ENCODE data around the gene SNAPC3. TPM values are rescaled to one million over a fixed set of nuclear protein-coding genes. Genes with fewer than 3 reads are reported as not detected.

Gene SNAPC3
- total RNA-seq, 1 donor, result 43.3 TPM

GRCh38 chr9:15485836-15486666 is 63.4 kb downstream of the SNAPC3 start:
- peak; percentile 59 for TF ChIP-seq CTCF (IDR thresholded peaks at IDR 0.05; ENCODE audit: insufficient read depth, low read length)

GRCh38 chr9:15491950-15492349 is 69.3 kb downstream of the SNAPC3 start:
- TF ChIP-seq CTCF (IDR thresholded peaks at IDR 0.05; ENCODE audit: insufficient read depth, low read length), result no peak
- no peak overlapping the region for H3K4me3 ChIP-seq (ENCODE audit: low read depth, low read length)
- DNase-seq (ENCODE audit: low read depth), result no peak

More at GRCh38 chr9:15485836-15486666, 63.4 kb downstream of the SNAPC3 start:
- no peak overlapping the region for H3K4me3 ChIP-seq (ENCODE audit: low read depth, low read length)
- peak; percentile 45 for DNase-seq (ENCODE audit: low read depth)

- no peak overlapping the region for H3K4me3 ChIP-seq (ENCODE audit: low read depth, low read length)
- no peak for TF ChIP-seq CTCF (IDR thresholded peaks at IDR 0.05; ENCODE audit: insufficient read depth, low read length)
Measured at GRCh38 chr9:15492485-15493150, 69.9 kb downstream of the SNAPC3 start.

GRCh38 chr9:15498246-15498995 is 75.7 kb downstream of the SNAPC3 start:
- no peak for TF ChIP-seq CTCF (IDR thresholded peaks at IDR 0.05; ENCODE audit: insufficient read depth, low read length)
- no peak overlapping the region for H3K4me3 ChIP-seq (ENCODE audit: low read depth, low read length)
- DNase-seq (ENCODE audit: low read depth), result no peak

More at GRCh38 chr9:15492485-15493150, 69.9 kb downstream of the SNAPC3 start:
- no peak for DNase-seq (ENCODE audit: low read depth)

- no peak for DNase-seq (ENCODE audit: low read depth)
- no peak overlapping the region for H3K4me3 ChIP-seq (ENCODE audit: low read depth, low read length)
- no peak for TF ChIP-seq CTCF (IDR thresholded peaks at IDR 0.05; ENCODE audit: insufficient read depth, low read length)
Measured at GRCh38 chr9:15499139-15499538, 76.5 kb downstream of the SNAPC3 start.

GRCh38 chr9:15501179-15501578 is 78.5 kb downstream of the SNAPC3 start:
- no peak for DNase-seq (ENCODE audit: low read depth)
- no peak overlapping the region for H3K4me3 ChIP-seq (ENCODE audit: low read depth, low read length)
- peak; percentile 12 for TF ChIP-seq CTCF (IDR thresholded peaks at IDR 0.05; ENCODE audit: insufficient read depth, low read length)
